DMS53 (cell line): ENCODE measurements around the gene KCTD12.

ENCODE experiments used
- DNase-seq: peaks from one replicate; lab custom pipeline; 2025; lab: John Stamatoyannopoulos, UW

Gene KCTD12

DNA sequence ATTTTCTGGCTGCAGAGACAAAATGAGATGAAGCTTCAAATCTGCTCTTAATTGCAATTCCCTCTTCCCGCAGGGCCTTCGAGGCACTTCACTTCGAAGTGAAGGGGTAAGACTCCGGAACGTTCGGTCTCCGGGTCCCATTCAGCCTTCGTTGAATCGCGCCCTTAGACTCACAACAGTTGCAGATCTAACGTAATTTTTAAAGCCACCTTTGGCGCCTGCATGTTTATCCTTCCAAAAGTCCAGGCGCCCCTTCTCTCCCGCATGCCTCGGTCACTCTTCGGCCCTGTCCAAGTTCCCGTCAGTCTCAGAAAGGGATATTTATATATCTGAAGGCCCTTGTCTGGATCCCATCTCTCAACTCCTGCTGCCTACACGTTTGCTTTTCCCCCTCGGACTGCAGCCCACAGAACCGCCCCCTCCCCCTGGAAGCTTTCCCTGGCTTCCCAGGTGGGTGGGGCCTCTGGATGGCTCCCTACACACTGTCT, 915 bp upstream of the KCTD12 start:
- DNase-seq, result no peak

DNA sequence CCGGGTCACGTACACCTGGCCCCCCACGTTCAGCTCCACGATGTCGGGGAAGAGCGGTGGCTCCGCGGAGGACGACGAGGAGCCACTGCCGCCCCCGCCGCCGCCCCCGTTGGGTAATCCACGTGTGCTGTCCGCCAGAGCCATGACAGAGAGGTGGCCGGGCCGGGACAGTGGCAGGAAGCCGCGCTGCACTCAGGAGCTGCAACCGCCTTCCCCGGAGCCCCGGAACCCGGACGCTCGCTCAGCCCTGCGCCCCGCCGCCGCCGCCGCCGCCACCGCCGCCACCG, 257 bp downstream of the KCTD12 start:
- DNase-seq, result no peak

DNA sequence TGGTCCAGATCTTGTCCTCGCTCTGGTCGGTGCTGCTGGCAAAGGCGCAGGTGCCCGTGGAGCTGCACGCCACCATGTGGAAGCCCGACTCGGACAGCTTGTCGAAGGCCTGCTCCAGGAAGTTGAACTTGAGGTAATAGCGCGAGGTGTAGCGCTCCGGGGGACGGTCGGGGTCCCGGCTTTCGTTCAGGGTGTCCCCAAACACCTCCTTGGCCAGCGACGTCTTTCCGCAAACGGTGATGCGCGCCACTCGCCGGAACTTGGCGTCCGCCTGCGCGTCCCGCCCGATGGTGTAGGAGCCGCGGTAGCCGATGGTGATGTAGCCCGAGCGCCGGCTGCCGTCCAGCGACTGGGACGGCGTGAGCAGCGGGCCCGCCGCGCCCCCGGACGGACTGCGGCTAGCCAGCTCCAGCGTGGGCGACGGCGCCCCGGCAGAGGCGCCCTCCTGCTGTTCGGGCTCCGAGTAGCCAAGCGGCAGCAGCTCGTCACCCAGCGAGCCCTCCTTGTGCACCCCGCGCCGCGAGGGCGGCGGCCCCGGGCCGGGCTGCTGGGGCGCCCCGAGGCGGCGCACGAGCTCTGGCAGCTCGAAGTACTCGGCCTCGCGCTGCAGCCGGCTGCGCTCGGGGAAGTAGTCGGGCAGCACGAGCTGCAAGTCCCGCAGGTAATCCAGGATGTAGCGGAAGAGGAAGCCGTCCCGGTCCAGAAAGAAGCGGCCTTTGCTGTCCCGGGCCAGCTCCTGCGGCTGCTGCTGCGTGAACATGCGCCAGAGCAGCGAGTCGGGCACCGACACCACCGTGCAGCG, 801 bp downstream of the KCTD12 start:
- peak; percentile 73 for DNase-seq

DNA sequence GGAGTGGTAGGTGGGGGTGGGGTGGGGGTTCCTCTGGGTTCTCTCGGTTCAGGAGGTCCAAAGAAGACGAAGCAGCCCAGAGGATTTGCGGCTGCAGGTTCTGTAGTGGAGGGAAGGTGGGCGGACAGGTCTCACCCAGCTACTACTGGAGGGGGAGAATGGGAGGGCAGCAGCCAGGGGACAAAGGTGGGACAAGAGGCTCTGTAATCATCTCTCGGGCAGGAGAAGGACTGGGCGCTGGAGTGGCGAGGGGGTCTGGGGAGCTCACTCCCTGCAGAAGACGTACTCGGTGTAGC, 1.4 kb downstream of the KCTD12 start:
- no peak for DNase-seq

DNA sequence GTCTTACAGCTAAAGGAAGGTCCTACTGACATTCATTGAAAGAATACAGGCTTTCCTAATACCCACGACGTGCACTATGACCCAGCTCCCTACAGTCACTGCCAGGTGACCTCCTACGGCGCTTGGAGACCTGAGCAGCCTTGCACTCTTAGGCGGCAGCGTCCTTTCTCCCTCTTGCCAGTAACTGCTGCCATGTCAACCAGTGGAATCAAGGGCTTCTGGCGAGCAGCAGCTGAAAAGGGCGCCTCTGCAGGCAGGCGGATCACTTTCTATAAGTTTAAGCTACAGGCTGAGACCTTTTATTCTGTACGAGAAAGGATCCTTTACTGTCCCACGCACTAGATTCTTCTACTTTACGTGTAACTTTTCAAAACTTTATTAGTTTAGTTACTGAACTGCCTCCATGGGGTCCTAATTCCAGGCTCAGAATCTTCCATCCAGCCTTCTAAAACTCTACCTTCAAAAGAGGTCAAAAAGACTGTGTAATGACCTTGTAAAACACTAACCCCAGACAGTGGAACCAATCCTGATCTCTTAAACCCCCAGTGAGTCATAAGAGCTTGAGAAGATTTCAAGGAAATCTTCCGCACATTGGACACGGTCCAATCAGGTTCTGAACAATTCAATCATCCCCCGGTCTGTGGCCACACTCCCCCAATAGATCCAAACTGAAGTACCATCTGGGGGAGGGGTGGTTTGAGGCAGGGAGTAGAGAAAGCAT, 1.9 kb downstream of the KCTD12 start:
- peak; percentile 63 for DNase-seq

DNA sequence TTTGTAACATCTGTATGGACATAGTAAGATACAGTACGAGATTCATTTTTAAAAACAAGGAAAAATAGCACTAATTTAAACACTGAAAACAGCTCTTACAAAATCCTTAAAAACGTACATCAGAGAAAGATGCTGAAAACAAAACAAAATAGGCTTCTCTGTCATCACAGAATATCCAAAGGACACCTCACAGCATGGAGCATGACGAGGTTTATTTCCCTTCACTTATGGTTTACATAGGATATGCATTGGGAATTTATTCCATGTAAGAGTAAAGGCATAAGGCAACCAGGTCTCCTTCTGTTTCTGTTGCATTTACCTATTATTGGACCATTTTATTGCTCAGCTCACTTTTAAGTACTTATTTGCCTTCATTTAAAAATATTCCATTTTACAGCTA, 3.0 kb downstream of the KCTD12 start:
- DNase-seq, result no peak

DNA sequence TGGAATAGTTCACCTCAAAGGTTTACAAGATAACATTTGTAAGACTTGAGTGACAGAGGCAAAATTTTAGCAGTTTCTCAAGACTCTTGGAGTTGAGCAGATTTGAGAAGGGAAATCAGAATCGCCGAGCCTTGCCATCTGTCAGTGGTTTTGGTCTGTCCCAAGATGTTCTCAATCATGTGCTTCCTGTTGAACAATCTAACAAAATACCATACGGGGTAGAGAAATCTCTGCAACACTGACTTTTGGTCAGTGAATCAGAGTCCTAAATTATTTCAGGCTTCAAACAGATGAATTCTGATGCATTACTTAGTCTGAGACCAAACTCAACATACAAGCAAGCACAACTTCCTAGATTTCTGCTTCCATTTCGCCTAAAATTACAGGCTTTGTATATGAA, 3.8 kb downstream of the KCTD12 start:
- DNase-seq, result no peak

DNA sequence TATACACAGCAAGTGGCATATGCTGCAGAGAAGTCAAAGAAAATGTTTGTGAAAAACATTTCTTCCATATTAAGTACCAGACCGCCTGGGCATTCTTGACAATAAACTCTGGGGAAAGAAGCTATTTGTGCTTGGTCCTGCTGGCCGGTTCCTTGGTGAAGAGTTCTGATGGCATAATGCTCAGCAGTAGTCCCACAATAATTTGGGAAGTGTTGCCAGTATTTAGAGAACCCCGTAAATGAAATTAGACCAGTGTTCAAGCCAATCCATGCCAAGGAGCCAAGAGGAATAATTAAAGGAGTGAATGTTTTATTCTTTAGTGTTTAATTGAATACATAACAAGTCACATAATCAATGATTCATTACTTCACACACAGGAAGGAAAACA, 6.3 kb downstream of the KCTD12 start:
- no peak for DNase-seq

DNA sequence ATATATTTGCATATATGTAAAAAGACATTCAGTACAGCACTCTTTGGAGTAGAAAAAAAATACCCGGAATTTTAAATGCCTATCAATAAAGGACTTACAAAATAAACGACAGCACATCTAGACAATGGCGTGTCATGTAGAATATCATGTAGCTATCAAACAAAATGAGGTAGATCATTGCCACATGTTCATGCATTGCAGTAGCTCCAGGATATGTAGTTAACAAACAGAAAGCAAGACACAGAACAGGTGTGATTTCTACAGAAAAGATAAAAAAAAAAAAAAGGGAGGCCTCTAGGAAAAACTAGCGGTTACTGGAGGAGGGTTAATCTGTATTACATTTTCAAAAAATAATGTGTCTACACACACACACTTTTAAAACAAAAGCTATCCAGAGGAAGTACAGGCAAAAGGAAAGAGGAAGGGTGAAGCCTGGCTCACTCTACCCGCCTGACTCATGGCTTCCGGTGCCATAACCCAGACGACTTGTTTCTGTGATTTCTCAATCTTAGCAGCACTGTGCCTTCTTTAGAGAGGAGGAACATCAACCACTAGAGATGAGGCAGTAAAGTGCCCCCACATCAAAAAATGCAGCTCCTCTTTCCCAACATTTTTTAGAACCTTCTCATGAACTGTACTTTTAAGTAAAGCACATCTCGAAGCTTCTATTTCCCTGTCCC, 6.9 kb downstream of the KCTD12 start:
- DNase-seq, result no peak

DNA sequence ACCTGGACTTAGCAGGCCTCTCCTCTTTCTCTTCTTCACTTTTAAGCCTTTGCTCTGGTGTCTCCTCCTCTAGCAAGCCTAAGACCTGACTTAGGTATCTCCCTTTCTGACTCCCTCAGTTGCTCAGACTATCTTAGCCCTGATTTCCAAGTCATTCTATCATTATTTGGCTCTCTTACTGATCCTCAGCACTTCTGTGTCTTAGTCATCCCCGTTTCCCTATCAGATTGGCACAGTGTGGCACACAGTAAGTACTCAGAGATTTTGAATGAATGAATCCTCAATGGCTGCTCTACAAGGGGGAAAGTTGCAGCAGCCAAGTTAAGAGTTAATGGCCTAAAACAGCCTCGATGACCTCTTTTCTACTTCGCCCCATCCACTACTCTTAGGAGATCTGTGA, 8.2 kb downstream of the KCTD12 start:
- no peak for DNase-seq

DNA sequence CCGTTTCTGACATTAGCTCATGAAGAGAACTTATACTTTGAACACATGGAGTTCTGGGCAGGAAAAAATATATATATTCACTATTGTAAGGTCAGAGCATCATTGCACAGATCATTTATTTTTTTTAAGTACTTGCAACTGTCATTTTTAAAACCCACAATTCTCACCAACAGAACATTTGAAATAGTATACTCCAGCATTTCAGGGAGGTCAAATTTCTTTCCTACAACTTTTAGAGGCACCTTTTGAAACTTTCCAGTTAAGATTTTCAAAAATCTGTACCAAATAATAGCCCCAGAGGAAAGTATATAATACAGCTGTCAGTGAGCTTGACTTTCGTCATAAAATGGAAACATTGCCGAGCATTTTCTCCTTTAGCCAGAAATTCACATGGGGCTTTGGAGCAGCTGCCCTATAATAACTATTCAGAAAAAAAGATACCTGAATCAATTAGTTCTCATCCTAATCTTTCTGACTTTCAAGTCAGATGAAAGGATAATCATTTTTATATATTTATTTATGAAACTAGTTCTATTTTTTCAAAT, 10.9 kb downstream of the KCTD12 start:
- DNase-seq, result no peak

DNA sequence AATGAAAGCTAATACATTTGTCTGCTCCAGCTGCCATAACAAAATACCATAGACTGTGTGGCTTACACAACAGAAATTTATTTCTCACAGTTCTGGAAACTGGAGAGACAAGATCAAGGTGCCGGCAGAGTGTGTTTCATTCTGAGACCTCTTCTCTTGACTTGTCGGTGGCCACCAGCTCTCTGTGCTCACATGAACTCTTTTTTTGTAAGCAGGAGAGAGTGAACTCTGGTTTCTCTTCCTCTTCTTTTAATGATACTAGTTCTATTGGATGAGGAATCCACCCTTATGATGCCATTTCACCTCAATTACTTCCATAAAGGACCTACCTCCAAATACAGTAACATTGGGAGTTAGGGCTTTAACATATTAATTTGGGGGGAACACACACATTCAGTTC, 11.7 kb downstream of the KCTD12 start:
- no peak for DNase-seq

DNA sequence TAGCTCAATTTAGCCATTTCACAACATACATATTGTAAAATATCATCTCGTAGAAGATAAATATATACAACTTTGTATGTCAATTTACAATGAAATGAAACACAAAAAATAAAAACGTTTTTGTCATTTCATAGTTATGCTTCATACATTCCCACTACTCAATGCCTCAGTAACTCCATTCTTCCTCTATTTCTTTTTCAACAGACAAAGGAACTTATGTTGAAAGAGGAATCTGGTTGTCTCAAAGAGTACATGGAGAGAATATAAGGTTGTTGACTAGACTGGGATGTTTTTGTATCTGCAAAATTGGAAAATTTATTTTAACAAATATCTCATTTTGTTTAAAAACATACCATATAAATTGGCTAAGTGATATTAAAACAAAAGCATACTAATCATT, 12.8 kb downstream of the KCTD12 start:
- no peak for DNase-seq

DNA sequence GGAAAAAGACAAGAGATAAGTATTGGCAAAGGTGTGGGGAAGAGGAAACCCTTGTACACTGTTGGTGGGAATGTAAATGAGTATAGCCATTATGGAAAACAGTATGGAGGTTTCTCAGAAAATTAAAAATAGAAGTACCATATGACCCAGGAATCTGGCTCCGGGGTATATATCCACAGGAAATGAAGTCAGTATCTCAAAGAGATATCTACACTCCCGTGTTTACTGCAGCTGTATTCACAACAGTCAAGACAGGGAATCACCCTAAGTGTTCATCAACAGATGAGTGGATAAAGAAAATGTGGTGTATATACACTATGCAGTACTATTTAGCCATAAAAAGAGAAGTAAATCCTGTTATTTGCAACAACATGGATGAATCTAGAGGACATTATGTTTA, 13.5 kb downstream of the KCTD12 start:
- peak; percentile 14 for DNase-seq

DNA sequence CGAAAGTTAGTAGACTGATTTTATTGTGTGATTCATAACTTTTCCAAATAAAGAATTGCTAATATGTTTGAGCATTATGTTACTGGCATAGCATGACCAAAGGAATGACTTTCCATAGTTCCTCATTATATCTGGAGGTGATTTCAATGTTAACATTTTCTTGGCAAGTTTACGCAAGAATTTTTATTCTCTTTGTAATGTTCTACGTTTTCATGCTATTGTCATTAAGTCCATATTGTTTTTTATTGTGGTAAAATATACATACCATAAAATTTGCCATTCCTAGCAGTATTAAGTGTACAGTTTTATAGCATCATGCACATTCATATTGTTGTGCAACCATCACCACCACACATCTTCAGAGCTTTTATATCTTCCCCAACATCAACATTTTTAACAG, 14.8 kb downstream of the KCTD12 start:
- no peak for DNase-seq

DNA sequence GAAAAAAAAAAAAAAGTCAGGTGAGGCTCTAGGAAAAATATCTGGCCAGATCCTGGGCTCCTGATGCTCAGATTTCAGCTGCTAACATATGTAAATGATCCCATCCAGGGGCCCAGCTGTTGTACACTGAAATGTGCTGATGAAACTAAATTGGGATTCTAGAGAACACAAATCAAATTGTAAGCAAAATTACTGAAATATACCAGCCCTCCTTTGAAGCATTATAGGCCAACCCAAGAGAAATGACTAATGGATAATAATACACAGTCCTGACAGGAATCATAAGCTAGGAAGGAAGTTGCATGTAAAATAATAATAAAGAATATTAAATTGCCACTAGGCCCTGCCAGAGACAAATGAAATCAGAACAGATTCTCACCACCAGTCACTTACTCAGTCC, 17.8 kb downstream of the KCTD12 start:
- no peak for DNase-seq

DNA sequence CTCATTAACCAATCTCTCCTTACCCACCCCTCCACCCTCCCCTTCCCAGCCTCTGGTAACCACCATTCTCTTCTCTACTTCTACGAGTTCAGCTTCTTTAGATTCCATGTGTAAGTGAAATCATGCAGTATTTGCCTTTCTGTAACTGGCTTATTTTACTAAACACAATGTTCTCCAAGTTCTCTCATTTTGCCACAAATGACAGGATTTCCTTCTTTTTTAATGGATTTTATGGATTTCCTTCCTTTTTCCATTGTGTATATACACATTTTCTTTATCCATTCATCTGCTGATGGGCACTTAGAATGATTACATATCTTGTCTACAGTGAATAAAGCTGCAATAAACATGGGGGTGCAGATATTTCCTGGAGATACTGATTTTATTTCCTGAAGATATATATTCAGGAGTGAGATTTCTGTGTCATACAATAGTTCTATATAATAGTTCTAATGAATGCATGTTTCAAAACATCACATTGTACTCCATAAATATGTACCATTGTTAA, 20.2 kb downstream of the KCTD12 start:
- no peak for DNase-seq

DNA sequence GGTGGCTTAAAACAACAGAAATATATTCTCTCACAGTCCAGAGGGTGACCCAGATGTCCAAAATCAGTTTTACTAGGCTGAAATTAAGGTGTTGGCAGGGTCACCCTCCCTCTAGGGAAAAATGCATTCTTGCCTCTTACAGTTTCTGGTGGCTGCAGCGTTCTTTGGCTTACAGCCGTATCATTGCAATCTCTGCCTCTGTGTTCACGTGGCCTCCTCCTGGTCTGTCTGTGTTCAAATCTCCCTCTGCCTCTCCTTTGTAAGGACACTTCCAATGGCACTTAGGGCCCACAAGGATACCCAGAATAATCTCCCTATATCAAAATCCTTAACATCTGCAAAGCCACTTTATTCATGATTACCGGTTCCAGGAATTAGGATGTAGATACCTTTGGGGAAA, 21.1 kb downstream of the KCTD12 start:
- no peak for DNase-seq

DNA sequence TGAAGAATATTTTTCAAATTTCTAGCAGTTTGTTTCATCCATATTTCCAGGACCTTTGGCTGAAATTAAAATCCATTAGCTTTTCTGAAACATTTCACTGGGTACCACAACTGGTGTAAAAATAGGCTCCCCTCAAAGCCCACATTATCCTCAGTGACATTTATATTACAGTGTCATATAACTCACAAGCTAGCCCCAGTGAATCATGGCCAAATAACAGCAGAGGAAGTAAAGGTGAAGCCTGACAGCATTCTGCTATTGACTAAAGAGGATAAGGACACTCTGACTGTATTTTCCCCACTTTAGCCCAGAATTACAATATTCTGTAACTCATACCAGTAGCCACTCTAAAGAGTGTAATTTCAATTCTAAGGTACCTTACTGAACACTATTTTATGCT, 21.9 kb downstream of the KCTD12 start:
- no peak for DNase-seq

DNA sequence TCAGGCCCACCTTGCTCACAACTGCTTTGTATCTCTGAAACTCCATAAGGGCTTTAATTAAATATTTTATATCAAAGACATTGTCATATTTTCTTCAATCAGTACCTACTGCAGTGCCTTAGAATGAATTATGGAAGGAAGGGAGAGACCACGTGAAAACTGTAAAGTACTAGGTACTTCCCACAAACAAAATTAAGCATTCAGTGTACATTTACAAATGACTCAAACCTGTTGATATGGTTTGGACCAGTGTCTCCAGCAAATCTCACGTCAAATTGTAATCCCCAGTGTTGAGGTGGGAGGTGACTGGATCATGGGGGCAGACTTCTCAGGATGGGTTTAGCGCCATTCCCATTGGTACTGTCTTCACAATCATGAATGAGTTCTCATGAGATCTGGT, 23.2 kb downstream of the KCTD12 start:
- no peak for DNase-seq

DNA sequence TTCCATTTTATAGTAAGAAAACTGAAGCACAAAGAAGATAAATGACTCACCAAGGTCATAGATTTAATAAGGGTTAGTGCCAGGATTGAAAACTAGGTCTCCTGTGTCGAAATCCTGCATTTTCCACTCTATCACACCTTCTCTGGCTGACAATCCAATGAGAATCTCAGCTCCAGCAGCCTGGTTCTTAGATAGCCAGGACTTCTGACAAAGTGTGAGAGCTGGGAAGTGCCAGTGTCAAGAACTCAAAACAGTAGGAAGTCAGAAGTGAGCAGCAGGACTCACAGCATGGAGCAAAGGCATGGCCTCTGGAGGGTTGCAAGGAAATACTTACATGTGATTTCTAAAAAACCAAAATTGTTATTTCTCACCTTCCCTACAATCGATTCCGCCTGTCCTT, 24.3 kb downstream of the KCTD12 start:
- no peak for DNase-seq

DNA sequence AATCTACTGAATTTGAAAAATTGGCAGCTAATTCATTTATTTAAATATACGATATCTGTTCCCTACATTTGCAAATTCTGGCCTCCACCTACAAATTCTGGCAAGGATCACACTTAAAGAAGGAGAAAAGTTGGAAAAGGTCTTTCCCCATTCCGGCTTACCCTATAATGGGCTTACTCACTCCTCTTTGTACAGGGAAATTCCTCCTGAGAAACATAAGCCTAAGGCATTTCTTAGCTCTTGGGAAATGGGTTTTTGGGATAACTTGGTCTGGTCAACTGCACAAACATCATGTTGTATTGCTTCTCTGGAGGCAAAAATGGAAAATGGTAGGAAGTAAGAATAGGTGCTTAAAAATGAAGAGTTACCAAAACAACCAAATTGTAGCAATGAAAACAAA, 25.5 kb downstream of the KCTD12 start:
- no peak for DNase-seq

DNA sequence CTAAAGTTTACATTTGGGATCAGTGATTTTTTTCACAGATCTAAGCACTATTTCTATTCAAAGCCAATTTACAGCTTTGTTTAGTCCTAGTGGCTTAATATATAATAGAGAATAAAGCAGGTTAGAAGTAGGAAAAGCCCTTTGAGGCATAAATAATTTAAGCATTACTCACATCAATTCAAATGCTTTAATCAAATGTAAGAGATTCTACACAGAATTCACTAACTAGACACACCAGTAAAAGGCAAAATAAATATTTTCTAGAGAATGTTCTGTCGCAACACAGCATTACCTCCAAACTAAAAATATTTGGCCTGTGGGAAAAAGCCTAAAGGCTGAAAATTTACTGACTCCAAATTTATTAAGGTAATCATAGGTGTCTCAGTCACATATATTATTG, 31.3 kb downstream of the KCTD12 start:
- no peak for DNase-seq
